Measurements from ENCODE around the gene FTH1.

FTH1 gene

GRCh38 chr11:61919705-61920631, 47.5 kb downstream of the FTH1 start:
- Histone ChIP-seq H3K4me1 (ENCODE audit: insufficient read depth, low read length, severe bottlenecking) (no peaks in the 10 kb centered on the region), H3K9me2 (ENCODE audit: low read depth, low read length) (no peaks in the 10 kb centered on the region), H2AFZ (ENCODE audit: low read length) (no peak overlapping the region), H3K9ac (ENCODE audit: low read length) (no peak overlapping the region), H3K27me3 (ENCODE audit: insufficient read depth, low read length) (peaks cover 9% of the 10 kb centered on the region; the same call in 1 of the 2 replicates), H3K4me2 (ENCODE audit: low read length) (no peak overlapping the region), H4K20me1 (ENCODE audit: insufficient read depth, low read length) (no peaks in the 10 kb centered on the region), H3K9me3 (ENCODE audit: low read length) (no peaks in the 10 kb centered on the region), H3F3A (ENCODE audit: insufficient read depth, low read length) (no peaks in the 10 kb centered on the region), H3K4me3 (ENCODE audit: low read depth, low read length, poor library complexity, severe bottlenecking) (no peak overlapping the region), H3K36me3 (ENCODE audit: insufficient read depth, low read length) (no peaks in the 10 kb centered on the region), H3K27ac (ENCODE audit: low read depth, low read length, poor library complexity, severe bottlenecking) (no peak overlapping the region), H3K79me2 (ENCODE audit: insufficient read depth, low read length) (no peaks in the 10 kb centered on the region)
- TF ChIP-seq, protein P1, sequence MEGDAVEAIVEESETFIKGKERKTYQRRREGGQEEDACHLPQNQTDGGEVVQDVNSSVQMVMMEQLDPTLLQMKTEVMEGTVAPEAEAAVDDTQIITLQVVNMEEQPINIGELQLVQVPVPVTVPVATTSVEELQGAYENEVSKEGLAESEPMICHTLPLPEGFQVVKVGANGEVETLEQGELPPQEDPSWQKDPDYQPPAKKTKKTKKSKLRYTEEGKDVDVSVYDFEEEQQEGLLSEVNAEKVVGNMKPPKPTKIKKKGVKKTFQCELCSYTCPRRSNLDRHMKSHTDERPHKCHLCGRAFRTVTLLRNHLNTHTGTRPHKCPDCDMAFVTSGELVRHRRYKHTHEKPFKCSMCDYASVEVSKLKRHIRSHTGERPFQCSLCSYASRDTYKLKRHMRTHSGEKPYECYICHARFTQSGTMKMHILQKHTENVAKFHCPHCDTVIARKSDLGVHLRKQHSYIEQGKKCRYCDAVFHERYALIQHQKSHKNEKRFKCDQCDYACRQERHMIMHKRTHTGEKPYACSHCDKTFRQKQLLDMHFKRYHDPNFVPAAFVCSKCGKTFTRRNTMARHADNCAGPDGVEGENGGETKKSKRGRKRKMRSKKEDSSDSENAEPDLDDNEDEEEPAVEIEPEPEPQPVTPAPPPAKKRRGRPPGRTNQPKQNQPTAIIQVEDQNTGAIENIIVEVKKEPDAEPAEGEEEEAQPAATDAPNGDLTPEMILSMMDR (IDR thresholded peaks at IDR 0.05; ENCODE audit: low read length): no peak
- TF ChIP-seq EZH2 (IDR thresholded peaks at IDR 0.05; ENCODE audit: borderline replicate concordance, low read length): no peak

GRCh38 chr11:61918938-61919704, 48.3 kb downstream of the FTH1 start:
- no peaks in the 10 kb centered on the region for H3K4me1 ChIP-seq (ENCODE audit: insufficient read depth, low read length, severe bottlenecking)
- H3K36me3 ChIP-seq (ENCODE audit: insufficient read depth, low read length): no peaks in the 10 kb centered on the region
- no peaks in the 10 kb centered on the region for H4K20me1 ChIP-seq (ENCODE audit: insufficient read depth, low read length)
- no peak overlapping the region for H3K9ac ChIP-seq (ENCODE audit: low read length)
- no peak overlapping the region for H3K27ac ChIP-seq (ENCODE audit: low read depth, low read length, poor library complexity, severe bottlenecking)
- H3K79me2 ChIP-seq (ENCODE audit: insufficient read depth, low read length): no peaks in the 10 kb centered on the region
- H3K4me3 ChIP-seq (ENCODE audit: low read depth, low read length, poor library complexity, severe bottlenecking): no peak overlapping the region
- H3K4me2 ChIP-seq (ENCODE audit: low read length): no peak overlapping the region
- no peaks in the 10 kb centered on the region for H3K9me3 ChIP-seq (ENCODE audit: low read length)
- no peak overlapping the region for H2AFZ ChIP-seq (ENCODE audit: low read length)
- H3F3A ChIP-seq (ENCODE audit: insufficient read depth, low read length): no peaks in the 10 kb centered on the region
- peaks cover 10% of the 10 kb centered on the region; the same call in 1 of the 2 replicates for H3K27me3 ChIP-seq (ENCODE audit: insufficient read depth, low read length)
- no peak for TF ChIP-seq EZH2 (IDR thresholded peaks at IDR 0.05; ENCODE audit: borderline replicate concordance, low read length)
- no peaks in the 10 kb centered on the region for H3K9me2 ChIP-seq (ENCODE audit: low read depth, low read length)

DNA sequence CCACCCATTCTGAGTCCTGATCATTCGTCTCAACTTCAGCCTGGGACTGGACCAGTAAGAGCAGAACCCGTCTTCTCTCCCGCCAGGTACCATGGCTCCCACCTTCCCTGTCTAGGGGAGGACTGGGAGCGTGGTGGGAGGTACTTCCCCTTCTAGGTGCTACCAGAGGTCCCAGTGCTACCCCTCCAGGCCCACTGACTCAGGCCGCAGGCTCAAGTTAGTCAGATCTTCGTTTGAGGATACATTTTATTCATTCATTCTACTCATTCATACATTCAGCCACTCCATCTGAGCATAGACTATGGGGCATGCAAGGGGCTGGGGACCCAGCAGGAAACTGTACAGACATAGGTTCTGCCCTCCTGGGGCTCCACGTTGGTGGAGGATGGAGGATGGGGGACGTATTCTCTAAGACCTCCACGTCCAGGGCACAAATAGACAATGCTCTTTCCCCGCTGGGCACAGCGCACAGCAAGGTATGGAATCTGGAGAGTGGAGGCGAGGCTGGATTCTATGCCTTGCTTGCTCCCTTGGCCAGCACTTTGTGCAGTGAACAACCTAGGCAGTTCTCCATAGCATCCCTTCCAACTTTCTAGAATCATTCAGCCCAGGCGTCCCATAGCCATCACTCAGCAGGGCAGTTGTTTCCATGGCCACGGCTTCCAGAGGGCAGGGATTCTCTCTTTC, 49.0 kb downstream of the FTH1 start:
- Histone ChIP-seq H3K27ac (ENCODE audit: low read depth, low read length, poor library complexity, severe bottlenecking) (no peak overlapping the region), H3K9ac (ENCODE audit: low read length) (no peak overlapping the region), H4K20me1 (ENCODE audit: insufficient read depth, low read length) (no peaks in the 10 kb centered on the region), H3K27me3 (ENCODE audit: insufficient read depth, low read length) (peaks cover 10% of the 10 kb centered on the region; the same call in 1 of the 2 replicates), H3K4me1 (ENCODE audit: insufficient read depth, low read length, severe bottlenecking) (no peaks in the 10 kb centered on the region), H3F3A (ENCODE audit: insufficient read depth, low read length) (no peaks in the 10 kb centered on the region), H2AFZ (ENCODE audit: low read length) (no peak overlapping the region), H3K36me3 (ENCODE audit: insufficient read depth, low read length) (no peaks in the 10 kb centered on the region), H3K9me2 (ENCODE audit: low read depth, low read length) (no peaks in the 10 kb centered on the region), H3K4me3 (ENCODE audit: low read depth, low read length, poor library complexity, severe bottlenecking) (no peak overlapping the region), H3K79me2 (ENCODE audit: insufficient read depth, low read length) (no peaks in the 10 kb centered on the region), H3K4me2 (ENCODE audit: low read length) (no peak overlapping the region), H3K9me3 (ENCODE audit: low read length) (no peaks in the 10 kb centered on the region)
- TF ChIP-seq, protein P1 (IDR thresholded peaks at IDR 0.05; ENCODE audit: low read length): no peak
- no peak for TF ChIP-seq EZH2 (IDR thresholded peaks at IDR 0.05; ENCODE audit: borderline replicate concordance, low read length)
